Measurements from ENCODE around the gene AGRP. TPM values are rescaled to one million over a fixed set of nuclear protein-coding genes. Genes with fewer than 3 reads are reported as not detected.

Gene AGRP
- total RNA-seq, 2 experiments from 2014 or later, result not detected

GRCh38 chr16:67526149-67526791 is 42.9 kb upstream of the AGRP start:
- ChIA-PET POLR2A (no interaction called here), CTCF (ENCODE audit: unreplicated experiment) (interaction anchor here (0.6 to 1.6 kb wide), 2 partner anchors 39 to 119 kb away, joined by 3 to 6 read pairs; partner anchors contain the start of gene CARMIL2)
- Histone ChIP-seq H3K4me1 (ENCODE audit: insufficient read depth, low read length, poor library complexity, severe bottlenecking) (peaks cover 29% of the 10 kb centered on the region), H3K4me3 (ENCODE audit: low read depth, low read length, poor library complexity, severe bottlenecking) (no peak overlapping the region), H4K20me1 (ENCODE audit: insufficient read depth, low read length) (no peaks in the 10 kb centered on the region), H3K9me2 (ENCODE audit: insufficient read depth, low read length) (no peaks in the 10 kb centered on the region), H3K36me3 (ENCODE audit: insufficient read depth, low read length) (no peaks in the 10 kb centered on the region), H3K4me2 (ENCODE audit: low read length) (no peak overlapping the region), H3K27ac (ENCODE audit: low read depth, low read length, poor library complexity, severe bottlenecking) (no peak overlapping the region), H3K79me2 (ENCODE audit: insufficient read depth, low read depth, low read length) (no peaks in the 10 kb centered on the region), H3K9me3 (ENCODE audit: low read length) (no peaks in the 10 kb centered on the region), H2AFZ (ENCODE audit: low read length) (no peak overlapping the region)
- BruUV-seq (replicated peaks), result no TSS peak
- DNase-seq (ENCODE audit: low spot score), result no peak
- TF ChIP-seq EZH2phosphoT487 (IDR thresholded peaks at IDR 0.05; ENCODE audit: borderline replicate concordance, low read depth, low read length), result no peak
- TF ChIP-seq CTCF (conservative IDR thresholded peaks at IDR 0.05; ENCODE audit: low read length), result no peak
- intact Hi-C loops (cut with micrococcal nuclease; ENCODE audit: unreplicated experiment), result no loop called here

DNA sequence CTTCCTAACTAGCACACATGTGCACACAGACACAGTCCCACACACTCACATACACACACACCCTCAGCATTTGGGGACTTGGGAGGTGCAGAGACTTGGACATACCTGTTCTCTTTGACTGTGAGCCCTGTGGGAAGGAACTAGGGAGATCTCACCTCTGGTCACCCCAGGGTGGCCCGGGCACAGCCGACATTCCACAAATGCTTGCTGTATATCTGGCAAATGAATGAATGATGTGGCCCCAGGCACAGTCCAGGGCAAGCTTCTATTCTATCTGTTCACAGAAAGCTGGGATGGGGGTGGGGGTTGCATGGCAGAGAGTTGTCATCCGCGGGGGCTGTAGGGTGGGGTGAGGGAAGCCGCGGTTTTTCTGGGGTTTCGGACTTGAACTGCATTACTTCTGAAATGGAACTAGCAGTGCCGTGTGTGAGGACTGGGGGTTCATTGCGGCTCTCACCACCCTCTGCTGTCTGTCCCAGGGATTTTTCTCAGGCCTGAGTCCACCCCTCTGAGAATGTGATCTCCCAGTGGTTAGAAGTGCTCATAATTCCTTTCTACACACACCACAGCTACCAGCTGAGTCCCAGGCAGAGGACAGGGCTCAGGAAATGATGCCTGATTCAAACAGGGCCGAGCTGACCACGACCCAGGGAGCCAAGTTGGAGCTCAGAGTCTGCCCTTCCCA is 42.0 kb upstream of the AGRP start:
- Histone ChIP-seq H2AFZ (ENCODE audit: low read length) (no peak overlapping the region), H3K36me3 (ENCODE audit: insufficient read depth, low read length) (no peaks in the 10 kb centered on the region), H3K79me2 (ENCODE audit: insufficient read depth, low read depth, low read length) (no peaks in the 10 kb centered on the region), H3K4me2 (ENCODE audit: low read length) (no peak overlapping the region), H3K4me1 (ENCODE audit: insufficient read depth, low read length, poor library complexity, severe bottlenecking) (peaks cover 26% of the 10 kb centered on the region), H4K20me1 (ENCODE audit: insufficient read depth, low read length) (no peaks in the 10 kb centered on the region), H3K9me3 (ENCODE audit: low read length) (no peaks in the 10 kb centered on the region), H3K4me3 (ENCODE audit: low read depth, low read length, poor library complexity, severe bottlenecking) (no peak overlapping the region), H3K9me2 (ENCODE audit: insufficient read depth, low read length) (no peaks in the 10 kb centered on the region), H3K27ac (ENCODE audit: low read depth, low read length, poor library complexity, severe bottlenecking) (no peak overlapping the region)
- intact Hi-C loops (cut with micrococcal nuclease; ENCODE audit: unreplicated experiment), result no loop called here
- POLR2A ChIA-PET, result interaction anchor here (1.0 kb wide), 1 partner anchor 11 kb away, joined by 5 read pairs; no protein-coding TSS in a partner anchor
- TF ChIP-seq EZH2phosphoT487 (IDR thresholded peaks at IDR 0.05; ENCODE audit: borderline replicate concordance, low read depth, low read length), result no peak
- 0 out of 2 replicates have a peak, but pooled peaks have one; percentile 16 for TF ChIP-seq CTCF (conservative IDR thresholded peaks at IDR 0.05; ENCODE audit: low read length)
- no TSS peak for BruUV-seq (replicated peaks)
- CTCF ChIA-PET (ENCODE audit: unreplicated experiment), result interaction anchor here (0.6 to 1.6 kb wide), 2 partner anchors 38 to 120 kb away, joined by 3 to 6 read pairs; partner anchors contain the start of gene CARMIL2
- DNase-seq (ENCODE audit: low spot score), result no peak

Data from OCI-LY7 (cell line).